ENCODE results near the gene ANXA6.
A peak's percentile ranks its signal among the peaks of the same experiment; 100 is the strongest.

Gene ANXA6

GRCh38 chr5:151126199-151126645 lies 31.4 kb downstream of the ANXA6 start:
- peak; percentile 9 to 60 (median 30) for DNase-seq

DNA sequence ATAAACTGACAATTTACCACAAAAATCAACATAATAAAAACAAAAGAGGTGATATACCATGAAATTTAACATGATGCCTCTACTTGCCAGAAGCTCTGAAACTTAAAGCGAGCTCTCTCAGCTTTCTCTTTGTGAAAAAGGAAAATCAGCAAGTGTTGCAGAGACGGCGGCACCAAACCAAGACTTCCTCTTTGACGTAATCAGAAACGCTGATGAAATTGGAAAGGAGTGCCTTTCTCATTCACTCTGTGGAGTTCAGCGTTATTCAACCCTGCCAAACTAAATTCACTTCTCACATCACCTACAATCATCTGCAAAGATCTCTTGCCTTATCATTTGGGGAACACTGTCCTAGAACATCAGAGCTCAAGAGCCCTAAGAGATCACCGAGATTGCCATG lies 32.2 kb downstream of the ANXA6 start:
- DNase-seq, result no peak

DNA sequence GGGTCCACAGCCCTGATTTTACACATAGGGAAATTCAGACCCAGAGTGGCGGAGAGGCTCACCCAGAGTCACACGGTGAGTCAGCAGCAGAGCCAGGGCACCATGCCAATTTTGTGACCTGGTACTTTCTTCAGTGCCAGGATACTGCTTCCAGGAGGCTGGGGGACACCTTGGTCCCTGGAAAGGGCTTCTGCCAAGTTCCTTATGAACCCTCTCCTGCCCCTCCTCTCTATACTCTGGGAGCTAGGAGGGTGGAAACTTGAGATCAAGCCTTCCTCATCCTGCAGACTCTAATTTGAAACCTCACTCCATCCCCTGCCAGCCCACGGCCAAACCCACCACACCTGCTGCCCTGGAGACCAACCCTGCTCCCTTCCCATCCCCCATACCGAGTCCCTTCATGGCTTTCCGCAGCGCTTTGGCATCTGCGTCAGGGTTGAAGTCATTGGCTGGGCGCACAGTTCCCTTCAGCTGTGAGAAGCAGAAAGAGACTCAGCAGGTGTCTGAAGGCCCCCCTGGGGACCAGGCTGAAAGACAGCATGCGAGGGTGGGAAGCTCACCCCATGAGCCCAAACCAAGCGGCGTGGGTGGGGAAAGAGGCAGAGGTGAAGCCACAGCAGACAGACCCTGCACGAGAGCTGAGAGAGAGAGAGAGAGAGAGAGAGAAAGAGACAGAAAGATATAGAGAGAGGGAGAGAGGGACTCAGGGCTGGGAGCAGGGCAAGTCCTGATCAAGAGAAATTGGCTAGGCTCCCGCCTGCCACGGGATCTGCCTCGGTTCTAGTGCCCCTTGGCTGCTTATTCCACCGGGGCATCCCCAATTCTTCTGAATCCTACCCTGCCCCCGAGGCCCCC lies 33.5 kb downstream of the ANXA6 start:
- peak in 1 of 4 experiments; percentile 24 for DNase-seq

- no peak for DNase-seq
Observed at GRCh38 chr5:151122828-151123227, 34.8 kb downstream of the ANXA6 start.

- no peak for DNase-seq
Observed at GRCh38 chr5:151121665-151122064, 35.9 kb downstream of the ANXA6 start.

DNA sequence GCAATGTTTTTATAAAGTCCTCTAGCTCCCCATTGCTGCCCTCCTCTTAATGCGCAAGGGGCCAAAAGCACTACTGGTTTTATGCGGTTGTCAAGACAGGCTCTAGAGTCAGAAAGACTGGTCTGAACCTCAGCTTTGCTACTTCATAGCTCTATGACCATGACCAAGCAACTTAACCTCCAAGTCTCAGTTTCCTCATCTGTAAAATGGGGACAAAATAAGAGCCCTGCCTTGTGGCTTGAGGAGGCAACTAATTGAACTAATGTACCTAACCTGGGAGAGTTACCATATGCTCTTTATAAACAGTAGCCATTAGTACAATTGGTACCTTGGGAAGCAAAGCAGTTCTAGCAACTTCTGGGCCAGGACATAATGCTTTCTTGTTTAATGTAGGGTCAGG lies 36.5 kb downstream of the ANXA6 start:
- no peak for DNase-seq

DNA sequence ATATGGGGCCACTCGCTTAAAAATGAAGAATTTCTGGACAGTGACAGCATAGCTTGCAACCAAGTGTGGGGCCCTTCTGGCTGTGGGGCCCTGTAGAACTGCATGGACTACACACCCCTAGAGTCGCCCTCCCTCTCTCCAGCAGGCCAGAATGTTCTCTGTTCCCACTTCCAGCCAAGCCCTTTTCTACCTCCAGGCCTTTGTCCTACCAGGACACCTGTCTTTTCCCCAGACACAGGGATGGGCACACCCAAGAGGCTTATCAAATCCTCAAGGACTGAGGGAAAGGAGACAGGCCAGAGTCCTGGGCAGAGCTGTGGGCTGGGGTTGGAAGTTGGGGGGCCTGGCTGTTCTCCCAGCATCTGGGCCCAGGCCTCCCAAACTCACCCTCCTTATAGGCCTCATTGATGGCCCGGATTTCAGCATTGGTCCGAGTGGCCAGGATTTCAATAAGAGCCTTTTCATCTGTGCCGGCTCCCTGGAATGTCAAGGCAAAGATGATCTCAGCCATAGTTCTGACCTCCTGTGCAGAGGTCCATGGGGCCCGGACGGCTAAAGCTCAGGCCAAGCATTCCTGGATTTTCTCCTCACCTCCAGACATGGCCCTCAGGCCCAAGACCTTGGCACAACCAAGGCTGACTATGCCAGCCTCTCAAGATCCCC lies 38.5 kb downstream of the ANXA6 start:
- no peak for DNase-seq

DNA sequence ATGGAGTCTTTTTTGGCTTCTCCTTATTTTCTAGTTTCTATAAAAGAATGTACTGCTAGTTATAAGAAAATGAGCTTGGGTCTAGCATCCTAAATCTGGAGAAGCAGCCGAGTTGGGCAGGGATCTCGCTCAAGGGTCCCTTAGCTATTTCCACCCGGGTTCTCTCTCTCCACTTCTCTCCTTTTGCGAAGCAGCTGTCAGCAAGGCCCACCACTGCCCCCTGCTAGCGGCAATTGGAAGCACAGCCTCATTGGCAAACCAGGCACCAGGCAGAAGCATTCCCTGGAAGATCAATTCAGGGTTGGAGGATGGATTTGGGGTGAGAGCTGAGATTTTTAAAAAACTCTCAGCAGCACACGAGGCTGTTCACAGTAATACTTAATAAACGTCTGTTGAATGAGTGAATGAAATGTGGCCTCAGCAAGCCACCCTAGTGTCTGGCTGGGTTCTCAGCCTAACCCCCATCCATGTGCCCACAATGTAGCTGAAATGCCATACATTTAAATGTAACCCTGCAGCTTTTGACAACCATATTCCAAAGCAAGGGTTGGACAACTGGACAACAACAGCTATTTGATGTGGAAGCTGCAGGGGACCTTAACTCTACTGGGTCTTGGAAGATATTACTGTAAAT lies 42.2 kb downstream of the ANXA6 start:
- DNase-seq, result peak; percentile 36 to 72 (median 58)

- DNase-seq, result no peak
Observed at GRCh38 chr5:151113651-151114050, 43.9 kb downstream of the ANXA6 start.

GRCh38 chr5:151110992-151111391 lies 46.6 kb downstream of the ANXA6 start:
- DNase-seq, result no peak

- no peak for DNase-seq
Observed at GRCh38 chr5:151110122-151110681, 47.4 kb downstream of the ANXA6 start.

GRCh38 chr5:151108566-151108965 lies 49.0 kb downstream of the ANXA6 start:
- DNase-seq, result no peak

DNA sequence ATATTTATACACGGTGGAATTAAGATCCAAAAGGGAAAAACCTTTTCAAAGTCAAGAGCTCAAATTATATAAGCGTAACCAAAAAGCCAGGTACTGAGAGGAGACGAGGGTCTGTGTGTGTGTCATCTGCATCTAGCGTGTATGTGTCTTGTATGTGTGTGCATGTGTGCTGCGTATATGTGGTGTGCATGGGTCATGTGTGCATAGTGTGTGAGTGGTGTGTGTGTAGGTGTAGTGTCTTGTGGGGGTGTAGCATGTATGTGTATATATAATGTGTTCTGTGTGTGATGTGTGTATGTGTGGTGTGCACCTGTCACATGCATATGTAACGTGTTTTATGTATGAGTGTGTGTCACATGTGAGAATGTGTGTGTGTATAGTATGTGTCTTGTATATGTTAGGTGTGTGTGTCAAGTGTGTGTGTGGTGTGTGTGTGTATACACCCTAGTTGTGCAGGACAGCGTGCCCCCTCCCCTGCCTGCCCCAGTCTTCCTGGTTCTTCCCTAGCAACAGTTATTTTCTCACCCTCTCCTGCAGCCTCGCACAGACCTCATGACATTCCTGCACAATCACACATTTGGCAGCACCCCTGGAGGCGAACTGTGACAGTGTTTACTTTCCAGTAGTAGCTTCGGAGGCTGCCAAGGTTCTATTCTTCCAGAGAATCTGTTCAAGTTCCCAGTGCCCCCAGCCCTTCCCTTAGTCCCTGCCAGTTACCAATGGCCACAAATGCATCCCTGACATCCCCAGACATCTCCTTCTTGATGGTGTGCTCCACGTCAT lies 49.6 kb downstream of the ANXA6 start:
- no peak for DNase-seq

- no peak for DNase-seq
Observed at GRCh38 chr5:151107084-151107483, 50.5 kb downstream of the ANXA6 start.

DNA sequence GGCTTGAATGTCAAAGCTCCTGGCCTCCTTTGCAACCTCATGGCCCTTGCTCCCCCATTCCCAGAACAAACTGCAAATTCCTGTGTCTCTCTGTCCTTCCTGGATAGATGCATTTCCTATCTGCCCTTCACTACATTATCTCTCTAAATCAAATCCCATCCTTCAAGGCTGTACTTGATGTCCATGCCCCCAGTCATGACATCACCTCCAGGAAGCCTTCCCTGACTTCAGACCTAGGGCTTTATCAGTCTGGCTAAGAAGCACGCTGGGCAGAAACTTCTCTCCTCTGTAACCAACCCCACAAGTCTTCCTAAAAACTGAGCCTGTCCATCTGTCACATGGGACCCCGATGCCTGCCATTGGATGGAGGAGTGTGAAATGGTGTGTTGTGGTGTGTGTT lies 51.1 kb downstream of the ANXA6 start:
- no peak for DNase-seq

DNA sequence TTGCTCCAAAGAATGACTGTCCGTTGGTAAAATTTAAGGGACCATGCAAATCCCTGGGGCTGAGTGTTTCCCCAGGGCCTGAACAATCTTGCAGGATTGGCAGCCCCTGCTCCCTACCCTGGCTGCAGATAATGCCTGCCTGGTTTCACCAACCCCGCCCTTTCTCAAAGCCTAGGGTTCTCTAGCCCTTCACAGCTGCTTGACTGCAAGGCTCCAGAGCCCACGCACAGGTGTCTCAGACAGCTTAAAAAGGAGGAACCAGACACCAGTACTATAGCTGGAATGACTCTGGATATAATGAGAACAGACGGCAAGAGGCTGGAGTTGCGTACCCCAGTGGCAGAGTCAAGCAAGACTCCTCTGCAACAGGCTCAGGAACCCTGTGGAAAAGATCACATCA lies 51.5 kb downstream of the ANXA6 start:
- DNase-seq, result no peak

DNA sequence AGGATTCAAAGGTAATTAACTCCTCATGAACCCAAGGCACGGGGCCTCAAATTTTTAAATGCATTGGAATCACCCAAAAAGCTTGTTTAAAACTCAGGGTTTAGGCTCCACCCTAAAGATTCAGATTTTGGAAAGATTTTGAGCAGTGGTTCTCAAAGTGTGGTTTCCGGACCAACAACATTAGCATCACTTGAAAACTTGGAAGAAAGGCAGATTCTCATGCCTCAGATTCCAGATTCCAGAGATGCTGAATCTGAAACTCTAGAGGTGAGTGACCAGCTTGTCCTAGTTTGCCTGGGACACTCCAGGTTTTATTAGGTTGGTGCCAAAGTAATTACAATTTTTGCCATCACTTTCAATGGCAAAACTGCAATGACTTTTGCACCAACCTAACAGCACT lies 52.0 kb downstream of the ANXA6 start:
- DNase-seq, result no peak

DNA sequence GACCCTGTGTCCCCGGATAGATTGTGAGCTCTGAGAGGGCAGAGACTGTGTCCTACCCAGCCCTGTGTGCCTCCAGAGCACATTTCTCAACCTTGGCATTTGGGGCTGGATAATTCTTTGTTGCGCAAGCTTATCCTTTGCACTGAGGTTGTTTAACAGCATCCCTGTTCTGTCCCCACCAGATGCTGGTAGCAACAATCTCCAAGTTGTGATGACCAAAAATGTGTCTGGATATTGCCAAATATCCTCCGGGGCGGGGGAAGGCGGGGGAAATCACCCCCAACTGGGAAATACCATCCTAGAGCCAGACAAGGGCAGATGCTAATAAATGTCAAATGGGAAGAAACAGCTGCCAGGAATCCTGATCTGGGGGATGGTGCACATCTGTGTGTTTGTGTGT lies 52.8 kb downstream of the ANXA6 start:
- no peak for DNase-seq

GRCh38 chr5:151101746-151102145 lies 55.8 kb downstream of the ANXA6 start:
- DNase-seq, result no peak

GRCh38 chr5:151101151-151101550 lies 56.4 kb downstream of the ANXA6 start:
- DNase-seq, result no peak

GRCh38 chr5:151100681-151101080 lies 56.9 kb downstream of the ANXA6 start:
- DNase-seq, result no peak

DNA sequence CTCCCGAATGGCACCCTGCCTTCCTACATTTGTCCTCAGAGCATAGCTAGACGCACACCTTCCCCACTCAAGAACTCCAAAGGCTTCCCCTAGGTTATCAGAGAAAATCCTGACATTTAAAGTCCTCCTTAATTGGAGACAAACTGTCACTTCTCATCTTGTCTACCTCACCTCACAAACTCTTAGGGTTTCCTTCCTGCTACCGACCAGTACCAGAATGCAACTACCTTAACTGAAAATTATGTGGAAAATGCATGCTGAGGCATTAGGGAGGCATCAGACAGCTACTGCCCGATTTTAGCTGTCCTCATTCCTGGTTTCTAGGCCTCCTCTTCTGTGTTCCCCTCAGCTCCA lies 58.8 kb downstream of the ANXA6 start:
- no peak for DNase-seq

All from activated naive CD4-positive, alpha-beta T cell (primary cell).